Neural cell (in vitro differentiated cells): ENCODE results near the gene RALGPS1. TPM values are rescaled to one million over a fixed set of nuclear protein-coding genes. Genes with fewer than 3 reads are reported as not detected.

ENCODE experiments used
- H2AFZ ChIP-seq: fragments of 200-600, 300-800 bp; sonication (generic), shearing (Covaris generic); 2 replicates; pipeline ENCODE4 v1.6.0; 2014; ENCODE audit warnings: low read depth, mild to moderate bottlenecking, antibody characterized with exemption, low read length, moderate library complexity
- H3F3A ChIP-seq: fragments of 200-600 bp; shearing (Covaris generic); 2 replicates; pipeline ENCODE4 v1.6.1; 2016; ENCODE audit warnings: mild to moderate bottlenecking, moderate library complexity, mixed read lengths, antibody characterized with exemption, low read length; ENCODE audit not compliant: insufficient read depth, poor library complexity, severe bottlenecking
- H3K27ac ChIP-seq: fragments of 200-600, 300-800 bp; sonication (generic), shearing (Covaris generic); 2 replicates; pipeline ENCODE4 v1.5.1; 2014; ENCODE audit warnings: mild to moderate bottlenecking, low read length, moderate library complexity
- H3K27me3 ChIP-seq: fragments of 300-800, 200-600 bp; sonication (generic), shearing (Covaris generic); 2 replicates; pipeline ENCODE4 v1.6.0; 2014; ENCODE audit warnings: mild to moderate bottlenecking, low read depth, low read length, moderate library complexity; ENCODE audit not compliant: insufficient read depth
- H3K36me3 ChIP-seq: fragments of 300-800, 200-600 bp; sonication (generic), shearing (Covaris generic); 2 replicates; pipeline ENCODE4 v1.5.1; 2014; ENCODE audit warnings: mild to moderate bottlenecking, antibody characterized with exemption, low read length, moderate library complexity; ENCODE audit not compliant: insufficient read depth
- H3K4me2 ChIP-seq: fragments of 300-800, 200-600 bp; sonication (generic), shearing (Covaris generic); 2 replicates; pipeline ENCODE4 v1.6.0; 2014; ENCODE audit warnings: mild to moderate bottlenecking, low read length
- H3K4me3 ChIP-seq: fragments of 300-800, 200-600 bp; sonication (generic), shearing (Covaris generic); 2 replicates; pipeline ENCODE4 v1.5.1; 2014; ENCODE audit warnings: mild to moderate bottlenecking, low read length, moderate library complexity
- H3K79me2 ChIP-seq: fragments of 200-600 bp; shearing (Covaris generic); replicated peaks from 2 replicates; pipeline ENCODE4 v1.6.0; 2014; ENCODE audit warnings: mild to moderate bottlenecking, low read length, moderate library complexity; ENCODE audit not compliant: insufficient read depth
- H3K9ac ChIP-seq: fragments of 300-800, 200-600 bp; sonication (generic), shearing (Covaris generic); 2 replicates; pipeline ENCODE4 v1.6.1; 2016; ENCODE audit warnings: mild to moderate bottlenecking, low read length, mixed read lengths
- H3K9me2 ChIP-seq: fragments of 200-600 bp; shearing (Covaris generic); 2 replicates; pipeline ENCODE4 v1.6.1; 2016; ENCODE audit warnings: mild to moderate bottlenecking, low read length, mixed read lengths; ENCODE audit not compliant: insufficient read depth
- H3K9me3 ChIP-seq: fragments of 200-600, 300-800 bp; sonication (generic), shearing (Covaris generic); 2 replicates; pipeline ENCODE4 v1.6.1; 2016; ENCODE audit warnings: mild to moderate bottlenecking, mixed run types, low read length, moderate library complexity, mixed read lengths
- H4K20me1 ChIP-seq: fragments of 200-600 bp; shearing (Covaris generic); 2 replicates; pipeline ENCODE4 v1.6.1; 2016; ENCODE audit warnings: mild to moderate bottlenecking, mixed run types; ENCODE audit not compliant: insufficient read depth
- EP300 ChIP-seq: fragments of 450-650 bp; conservative IDR thresholded peaks from 2 replicates; pipeline ENCODE4 v1.6.1; 2014; ENCODE audit warnings: antibody characterized with exemption, mild to moderate bottlenecking, moderate library complexity; ENCODE audit not compliant: poor library complexity, severe bottlenecking
- EZH2 ChIP-seq: fragments of 200-600, 300-800 bp; shearing (Covaris generic), sonication (generic); IDR thresholded peaks from 2 replicates; pipeline ENCODE4 v1.6.1; 2014; ENCODE audit warnings: antibody characterized with exemption, low read length, borderline replicate concordance, mild to moderate bottlenecking; ENCODE audit not compliant: insufficient read depth, poor library complexity, severe bottlenecking
- MXI1 ChIP-seq: fragments of 450-650 bp; conservative IDR thresholded peaks from 2 replicates; pipeline ENCODE4 v1.6.1; 2014; ENCODE audit warnings: antibody characterized with exemption, mild to moderate bottlenecking; ENCODE audit not compliant: poor library complexity, severe bottlenecking
- POLR2AphosphoS5 ChIP-seq: IDR thresholded peaks from 2 replicates; pipeline ENCODE4 v1.6.1; 2012
- RAD21 ChIP-seq: fragments of 450-650 bp; conservative IDR thresholded peaks from 2 replicates; pipeline ENCODE4 v1.6.1; 2014; ENCODE audit warnings: antibody characterized with exemption, mild to moderate bottlenecking, moderate library complexity
- SMC3 ChIP-seq: fragments of 450-650 bp; conservative IDR thresholded peaks from 2 replicates; pipeline ENCODE4 v1.6.1; 2014; ENCODE audit warnings: antibody characterized with exemption, mild to moderate bottlenecking, moderate library complexity; ENCODE audit not compliant: poor library complexity
- TAF1 ChIP-seq: IDR thresholded peaks from 2 replicates; pipeline ENCODE4 v1.6.1; 2012; ENCODE audit warnings: low read depth
- polyA plus RNA-seq: library from polyadenylated mRNA; depleted of rRNA; stranded (reverse); fragments of >200 nt; gene quantifications from 2 replicates; pipeline ENCODE4 v1.2.3, GENCODE V29; 2014
- TF ChIP-seq, protein P1 (sequence below): IDR thresholded peaks from 2 replicates; pipeline ENCODE4 v1.6.1; 2012; ENCODE audit warnings: borderline replicate concordance
- TF ChIP-seq, protein P2 (sequence below): fragments of 450-650 bp; IDR thresholded peaks from 2 replicates; pipeline ENCODE4 v1.5.1; 2014; ENCODE audit warnings: antibody characterized with exemption, mild to moderate bottlenecking, moderate library complexity; ENCODE audit not compliant: poor library complexity, severe bottlenecking

The RALGPS1 gene
- polyA plus RNA-seq, 1 donor from 2014 or later = 37.1 TPM

DNA sequence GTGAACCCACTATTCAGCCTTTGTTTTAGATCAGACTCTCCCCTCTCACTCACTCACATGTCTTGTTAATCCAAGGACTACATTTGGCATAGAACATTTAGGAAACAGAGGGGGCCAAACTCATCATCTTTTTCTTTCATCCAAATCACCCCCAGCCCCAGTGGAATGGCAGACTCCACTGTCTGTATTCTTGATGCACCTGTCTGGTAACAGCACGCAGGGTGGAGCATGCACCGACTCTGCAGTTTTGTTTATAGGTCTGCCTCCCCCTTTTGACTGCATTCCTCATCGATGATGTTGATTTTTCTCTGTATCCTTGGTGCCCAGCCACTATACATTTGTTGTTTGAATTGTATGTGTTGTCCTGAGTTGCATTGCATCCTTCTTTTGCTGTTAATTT, 141.9 kb downstream of the RALGPS1 start:
- TF ChIP-seq, protein P1, sequence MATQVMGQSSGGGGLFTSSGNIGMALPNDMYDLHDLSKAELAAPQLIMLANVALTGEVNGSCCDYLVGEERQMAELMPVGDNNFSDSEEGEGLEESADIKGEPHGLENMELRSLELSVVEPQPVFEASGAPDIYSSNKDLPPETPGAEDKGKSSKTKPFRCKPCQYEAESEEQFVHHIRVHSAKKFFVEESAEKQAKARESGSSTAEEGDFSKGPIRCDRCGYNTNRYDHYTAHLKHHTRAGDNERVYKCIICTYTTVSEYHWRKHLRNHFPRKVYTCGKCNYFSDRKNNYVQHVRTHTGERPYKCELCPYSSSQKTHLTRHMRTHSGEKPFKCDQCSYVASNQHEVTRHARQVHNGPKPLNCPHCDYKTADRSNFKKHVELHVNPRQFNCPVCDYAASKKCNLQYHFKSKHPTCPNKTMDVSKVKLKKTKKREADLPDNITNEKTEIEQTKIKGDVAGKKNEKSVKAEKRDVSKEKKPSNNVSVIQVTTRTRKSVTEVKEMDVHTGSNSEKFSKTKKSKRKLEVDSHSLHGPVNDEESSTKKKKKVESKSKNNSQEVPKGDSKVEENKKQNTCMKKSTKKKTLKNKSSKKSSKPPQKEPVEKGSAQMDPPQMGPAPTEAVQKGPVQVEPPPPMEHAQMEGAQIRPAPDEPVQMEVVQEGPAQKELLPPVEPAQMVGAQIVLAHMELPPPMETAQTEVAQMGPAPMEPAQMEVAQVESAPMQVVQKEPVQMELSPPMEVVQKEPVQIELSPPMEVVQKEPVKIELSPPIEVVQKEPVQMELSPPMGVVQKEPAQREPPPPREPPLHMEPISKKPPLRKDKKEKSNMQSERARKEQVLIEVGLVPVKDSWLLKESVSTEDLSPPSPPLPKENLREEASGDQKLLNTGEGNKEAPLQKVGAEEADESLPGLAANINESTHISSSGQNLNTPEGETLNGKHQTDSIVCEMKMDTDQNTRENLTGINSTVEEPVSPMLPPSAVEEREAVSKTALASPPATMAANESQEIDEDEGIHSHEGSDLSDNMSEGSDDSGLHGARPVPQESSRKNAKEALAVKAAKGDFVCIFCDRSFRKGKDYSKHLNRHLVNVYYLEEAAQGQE = no peak
- no peak for TF ChIP-seq SMC3
- no peak for TF ChIP-seq EP300
- TF ChIP-seq TAF1 = no peak
- no peak for TF ChIP-seq MXI1
- TF ChIP-seq, protein P2, sequence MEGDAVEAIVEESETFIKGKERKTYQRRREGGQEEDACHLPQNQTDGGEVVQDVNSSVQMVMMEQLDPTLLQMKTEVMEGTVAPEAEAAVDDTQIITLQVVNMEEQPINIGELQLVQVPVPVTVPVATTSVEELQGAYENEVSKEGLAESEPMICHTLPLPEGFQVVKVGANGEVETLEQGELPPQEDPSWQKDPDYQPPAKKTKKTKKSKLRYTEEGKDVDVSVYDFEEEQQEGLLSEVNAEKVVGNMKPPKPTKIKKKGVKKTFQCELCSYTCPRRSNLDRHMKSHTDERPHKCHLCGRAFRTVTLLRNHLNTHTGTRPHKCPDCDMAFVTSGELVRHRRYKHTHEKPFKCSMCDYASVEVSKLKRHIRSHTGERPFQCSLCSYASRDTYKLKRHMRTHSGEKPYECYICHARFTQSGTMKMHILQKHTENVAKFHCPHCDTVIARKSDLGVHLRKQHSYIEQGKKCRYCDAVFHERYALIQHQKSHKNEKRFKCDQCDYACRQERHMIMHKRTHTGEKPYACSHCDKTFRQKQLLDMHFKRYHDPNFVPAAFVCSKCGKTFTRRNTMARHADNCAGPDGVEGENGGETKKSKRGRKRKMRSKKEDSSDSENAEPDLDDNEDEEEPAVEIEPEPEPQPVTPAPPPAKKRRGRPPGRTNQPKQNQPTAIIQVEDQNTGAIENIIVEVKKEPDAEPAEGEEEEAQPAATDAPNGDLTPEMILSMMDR = no peak
- no peak for TF ChIP-seq RAD21
- TF ChIP-seq POLR2AphosphoS5 = no peak
- TF ChIP-seq EZH2 = no peak
- no peaks in the 10 kb centered on the region for H3K9me2 ChIP-seq
- H3K27ac ChIP-seq = no peak overlapping the region
- H4K20me1 ChIP-seq = no peaks in the 10 kb centered on the region
- H2AFZ ChIP-seq = no peak overlapping the region
- no peaks in the 10 kb centered on the region for H3K9me3 ChIP-seq
- peaks cover 3% of the 10 kb centered on the region for H3K36me3 ChIP-seq
- no peak overlapping the region for H3K4me3 ChIP-seq
- H3K9ac ChIP-seq = no peak overlapping the region
- no peaks in the 10 kb centered on the region for H3K79me2 ChIP-seq
- H3K4me2 ChIP-seq = no peak overlapping the region
- no peaks in the 10 kb centered on the region for H3F3A ChIP-seq
- no peaks in the 10 kb centered on the region for H3K27me3 ChIP-seq

DNA sequence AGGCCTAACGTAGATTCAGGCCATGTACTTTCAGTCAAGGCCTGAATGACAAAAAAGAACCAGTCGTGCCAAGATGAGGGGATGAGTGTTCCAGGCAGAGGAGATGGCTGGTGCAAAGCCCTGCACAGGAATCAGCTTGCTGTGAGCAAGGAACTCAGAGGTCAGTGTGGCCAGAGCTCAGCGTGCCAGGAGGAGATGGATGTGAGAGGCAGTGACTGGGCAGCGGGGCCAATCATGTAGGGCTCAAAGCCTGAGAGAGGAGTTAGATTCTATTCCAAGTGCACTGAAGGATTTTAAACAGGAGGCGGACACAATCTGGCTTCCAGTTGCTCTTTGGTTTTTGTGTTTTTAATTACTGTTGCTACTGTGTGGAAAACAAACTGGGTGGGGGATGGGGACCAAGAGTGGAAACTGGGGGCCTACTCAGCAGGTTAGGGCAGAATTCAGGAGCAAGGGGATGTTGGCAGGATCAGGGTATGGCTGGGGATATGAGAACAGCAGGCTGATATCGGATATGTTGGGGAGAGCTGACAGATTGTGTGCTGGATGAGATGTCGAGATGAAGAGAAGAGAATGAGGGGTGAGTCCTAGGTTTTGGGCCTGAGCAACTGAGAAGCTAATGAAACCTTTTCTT, 143.5 kb downstream of the RALGPS1 start:
- no peaks in the 10 kb centered on the region for H3K79me2 ChIP-seq
- no peaks in the 10 kb centered on the region for H3F3A ChIP-seq
- no peak overlapping the region for H3K4me2 ChIP-seq
- TF ChIP-seq, protein P1 = no peak
- TF ChIP-seq EP300 (no peak), MXI1 (no peak), POLR2AphosphoS5 (no peak), TAF1 (no peak)
- TF ChIP-seq, protein P2 = no peak
- no peaks in the 10 kb centered on the region for H3K9me2 ChIP-seq
- H3K27me3 ChIP-seq = no peaks in the 10 kb centered on the region
- H3K9me3 ChIP-seq = no peaks in the 10 kb centered on the region
- no peak overlapping the region for H3K9ac ChIP-seq
- no peak overlapping the region for H3K4me3 ChIP-seq
- H4K20me1 ChIP-seq = no peaks in the 10 kb centered on the region
- peaks cover 3% of the 10 kb centered on the region for H3K36me3 ChIP-seq
- no peak overlapping the region for H3K27ac ChIP-seq
- no peak overlapping the region for H2AFZ ChIP-seq
